Mucosa of stomach (tissue), 1 donor: ENCODE results near the gene STON2.
"Not testable (repeated sequence)": the region's sequence is repeated elsewhere in the genome, so short reads cannot be mapped to it uniquely, and the experiment has no call there.

Experiments used
- H3K27me3 ChIP-seq: one replicate; pipeline ENCODE4 v1.7.0; 2013; ENCODE audit warnings: mild to moderate bottlenecking, low read length; ENCODE audit not compliant: control insufficient read depth, insufficient read depth
- H3K36me3 ChIP-seq: one replicate; pipeline ENCODE4 v1.7.0; 2013; ENCODE audit warnings: low read length; ENCODE audit not compliant: control insufficient read depth, insufficient read depth
- H3K4me1 ChIP-seq: one replicate; pipeline ENCODE4 v1.7.0; 2013; ENCODE audit warnings: mild to moderate bottlenecking, low read length; ENCODE audit not compliant: control insufficient read depth, insufficient read depth
- H3K4me3 ChIP-seq: one replicate; pipeline ENCODE4 v1.7.0; 2013; ENCODE audit warnings: low read length
- H3K9ac ChIP-seq: one replicate; pipeline ENCODE4 v1.7.0; 2013; ENCODE audit warnings: mild to moderate bottlenecking, low read length, moderate library complexity
- H3K9me3 ChIP-seq: one replicate; pipeline ENCODE4 v1.7.0; 2013; ENCODE audit warnings: mild to moderate bottlenecking, low read length, moderate library complexity; ENCODE audit not compliant: control insufficient read depth
- donor health status: Pancreatic carcinoma.

Gene STON2

DNA sequence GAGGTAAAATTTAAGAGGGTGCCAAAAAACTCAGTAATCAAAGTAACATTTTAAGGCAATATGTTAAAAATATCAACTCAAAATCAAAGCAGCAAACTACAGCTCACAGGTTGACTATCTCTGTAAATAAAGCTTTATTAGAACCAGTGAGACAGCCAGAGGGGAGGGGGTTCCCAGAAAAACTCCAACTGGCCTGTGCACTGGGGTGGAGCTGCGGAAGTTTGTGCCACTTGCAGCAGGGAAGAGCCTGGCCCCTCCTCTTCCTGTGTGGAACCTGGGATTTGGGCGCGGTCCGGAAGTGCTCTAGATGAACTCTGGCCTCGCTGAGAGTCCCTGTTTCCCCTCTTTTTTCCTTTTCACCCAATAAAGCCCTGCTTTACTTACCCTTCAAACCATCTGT, 8.1 kb downstream of the STON2 start:
- H3K4me3 ChIP-seq: no peak overlapping the region
- no peaks in the 10 kb centered on the region for H3K36me3 ChIP-seq
- H3K27me3 ChIP-seq: no peaks in the 10 kb centered on the region
- H3K9me3 ChIP-seq: no peaks in the 10 kb centered on the region
- H3K4me1 ChIP-seq: no peaks in the 10 kb centered on the region
- no peak overlapping the region for H3K9ac ChIP-seq

GRCh38 chr14:81390696-81391095, 9.4 kb downstream of the STON2 start:
- H3K4me3 ChIP-seq: no peak overlapping the region
- no peaks in the 10 kb centered on the region for H3K36me3 ChIP-seq
- H3K9ac ChIP-seq: no peak overlapping the region
- H3K4me1 ChIP-seq: no peaks in the 10 kb centered on the region
- H3K27me3 ChIP-seq: no peaks in the 10 kb centered on the region
- H3K9me3 ChIP-seq: no peaks in the 10 kb centered on the region

- Histone ChIP-seq H3K4me3 (no peak overlapping the region), H3K27me3 (no peaks in the 10 kb centered on the region), H3K9me3 (no peaks in the 10 kb centered on the region), H3K9ac (no peak overlapping the region), H3K4me1 (no peaks in the 10 kb centered on the region), H3K36me3 (no peaks in the 10 kb centered on the region)
These were observed 11.8 kb downstream of the STON2 start for GRCh38 chr14:81388336-81388735.

- H3K4me1 ChIP-seq: no peaks in the 10 kb centered on the region
- H3K9me3 ChIP-seq: no peaks in the 10 kb centered on the region
- no peak overlapping the region for H3K9ac ChIP-seq
- H3K36me3 ChIP-seq: no peaks in the 10 kb centered on the region
- H3K4me3 ChIP-seq: no peak overlapping the region
- H3K27me3 ChIP-seq: no peaks in the 10 kb centered on the region
These were observed 13.8 kb downstream of the STON2 start for GRCh38 chr14:81386290-81386745.

GRCh38 chr14:81385886-81386285, 14.2 kb downstream of the STON2 start:
- H3K9ac ChIP-seq: no peak overlapping the region
- H3K4me1 ChIP-seq: no peaks in the 10 kb centered on the region
- H3K4me3 ChIP-seq: no peak overlapping the region
- H3K27me3 ChIP-seq: no peaks in the 10 kb centered on the region
- no peaks in the 10 kb centered on the region for H3K36me3 ChIP-seq
- H3K9me3 ChIP-seq: no peaks in the 10 kb centered on the region

GRCh38 chr14:81385419-81385818, 14.7 kb downstream of the STON2 start:
- H3K9ac ChIP-seq: no peak overlapping the region
- H3K4me1 ChIP-seq: no peaks in the 10 kb centered on the region
- H3K36me3 ChIP-seq: no peaks in the 10 kb centered on the region
- no peak overlapping the region for H3K4me3 ChIP-seq
- no peaks in the 10 kb centered on the region for H3K27me3 ChIP-seq
- no peaks in the 10 kb centered on the region for H3K9me3 ChIP-seq

DNA sequence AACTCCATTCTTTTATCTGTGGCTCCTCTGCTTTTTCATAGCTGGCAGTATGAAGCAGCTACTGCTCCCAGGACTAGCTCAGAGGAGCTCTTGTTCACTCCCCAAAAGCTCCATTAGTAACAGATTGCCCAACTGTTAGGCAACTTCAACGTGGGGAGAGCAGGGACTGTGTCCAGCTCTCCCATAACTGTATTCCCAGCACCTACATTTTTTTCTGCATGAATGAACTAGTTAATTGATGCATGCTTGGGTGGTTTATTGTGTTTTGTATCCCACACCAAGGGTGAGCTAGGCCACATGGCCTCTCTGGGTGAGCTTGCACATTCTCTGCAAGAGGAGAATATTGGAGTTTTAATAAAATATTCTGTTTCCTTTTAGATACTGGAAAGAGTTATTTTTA, 15.2 kb downstream of the STON2 start:
- no peaks in the 10 kb centered on the region for H3K4me1 ChIP-seq
- no peak overlapping the region for H3K9ac ChIP-seq
- H3K9me3 ChIP-seq: no peaks in the 10 kb centered on the region
- H3K4me3 ChIP-seq: no peak overlapping the region
- H3K27me3 ChIP-seq: no peaks in the 10 kb centered on the region
- no peaks in the 10 kb centered on the region for H3K36me3 ChIP-seq

- Histone ChIP-seq H3K36me3 (no peaks in the 10 kb centered on the region), H3K9ac (no peak overlapping the region), H3K4me3 (no peak overlapping the region)
These were observed 17.5 kb downstream of the STON2 start for GRCh38 chr14:81382517-81383225.

DNA sequence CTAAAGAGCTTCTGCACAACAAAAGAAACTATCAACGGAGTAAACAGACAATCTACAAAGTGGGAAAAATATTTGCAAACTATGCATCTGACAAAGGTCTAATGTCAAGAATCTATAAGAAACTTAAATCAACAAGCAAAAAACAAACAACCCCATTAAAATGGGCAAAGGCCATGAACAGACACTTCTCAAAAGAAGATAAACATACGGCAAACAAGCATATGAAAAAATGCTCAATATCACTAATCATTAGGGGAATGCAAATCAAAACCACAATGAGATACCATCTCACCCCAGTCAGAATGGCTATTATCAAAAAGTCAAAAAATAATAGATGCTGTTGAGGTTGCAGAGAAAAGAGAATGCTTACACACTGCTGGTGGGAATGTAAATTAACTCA, 20.1 kb downstream of the STON2 start:
- not testable (repeated sequence) for H3K9ac ChIP-seq, H3K4me1 ChIP-seq, H3K36me3 ChIP-seq

More at GRCh38 chr14:81382517-81383225, 17.5 kb downstream of the STON2 start:
- Histone ChIP-seq H3K4me1 (no peaks in the 10 kb centered on the region), H3K9me3 (no peaks in the 10 kb centered on the region), H3K27me3 (no peaks in the 10 kb centered on the region)

GRCh38 chr14:81371802-81372201, 28.3 kb downstream of the STON2 start:
- H3K9me3 ChIP-seq: no peaks in the 10 kb centered on the region

More for the DNA sequence above, 20.1 kb downstream of the STON2 start:
- not testable (repeated sequence) for H3K4me3 ChIP-seq, H3K27me3 ChIP-seq, H3K9me3 ChIP-seq

DNA sequence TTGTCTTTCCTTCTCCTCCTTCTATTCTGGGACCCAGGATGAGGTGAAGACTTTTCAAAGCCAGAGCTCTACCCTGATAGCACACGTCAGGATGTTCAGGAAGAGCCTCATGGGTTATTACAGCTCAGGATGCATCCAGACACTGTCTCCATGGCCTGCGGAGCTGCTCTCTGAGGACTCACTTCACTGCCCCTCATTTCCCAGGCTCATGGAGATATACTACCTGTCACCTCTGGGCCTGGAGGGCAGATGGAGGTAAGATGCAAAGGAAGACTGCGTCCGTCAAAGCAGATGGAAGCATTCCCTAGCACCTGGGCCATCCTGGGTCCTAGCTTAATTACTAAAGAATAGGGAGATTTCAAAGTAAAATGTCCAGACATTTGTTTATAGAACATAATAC, 32.6 kb downstream of the STON2 start:
- Histone ChIP-seq H3K27me3 (no peaks in the 10 kb centered on the region), H3K9ac (no peak overlapping the region), H3K4me1 (peaks cover 6% of the 10 kb centered on the region), H3K36me3 (no peaks in the 10 kb centered on the region), H3K9me3 (no peaks in the 10 kb centered on the region), H3K4me3 (no peak overlapping the region)

More at GRCh38 chr14:81371802-81372201, 28.3 kb downstream of the STON2 start:
- no peaks in the 10 kb centered on the region for H3K36me3 ChIP-seq
- no peaks in the 10 kb centered on the region for H3K27me3 ChIP-seq
- H3K9ac ChIP-seq: no peak overlapping the region
- H3K4me1 ChIP-seq: no peaks in the 10 kb centered on the region
- no peak overlapping the region for H3K4me3 ChIP-seq

DNA sequence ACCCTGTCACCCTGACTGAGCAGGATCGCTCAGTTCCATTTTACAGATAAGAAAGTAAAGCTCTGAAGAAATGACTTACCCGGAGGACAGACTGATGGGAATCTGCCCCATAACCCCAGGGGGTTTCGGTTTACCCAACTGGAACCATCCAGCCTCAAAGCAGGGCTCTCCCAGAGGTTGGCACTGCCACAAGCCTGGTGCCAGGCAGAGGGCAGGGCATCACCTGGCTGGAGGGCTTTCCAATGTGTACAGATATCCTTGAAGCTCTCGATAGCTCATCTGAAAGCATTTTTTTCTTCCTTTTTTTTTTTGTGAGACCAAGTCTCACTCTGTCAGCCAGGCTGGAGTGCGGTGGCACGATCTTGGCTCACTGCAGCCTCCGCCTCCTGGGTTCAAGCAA, 33.2 kb downstream of the STON2 start:
- no peaks in the 10 kb centered on the region for H3K36me3 ChIP-seq
- H3K9ac ChIP-seq: no peak overlapping the region
- H3K27me3 ChIP-seq: no peaks in the 10 kb centered on the region
- peaks cover 6% of the 10 kb centered on the region for H3K4me1 ChIP-seq
- no peaks in the 10 kb centered on the region for H3K9me3 ChIP-seq
- no peak overlapping the region for H3K4me3 ChIP-seq

DNA sequence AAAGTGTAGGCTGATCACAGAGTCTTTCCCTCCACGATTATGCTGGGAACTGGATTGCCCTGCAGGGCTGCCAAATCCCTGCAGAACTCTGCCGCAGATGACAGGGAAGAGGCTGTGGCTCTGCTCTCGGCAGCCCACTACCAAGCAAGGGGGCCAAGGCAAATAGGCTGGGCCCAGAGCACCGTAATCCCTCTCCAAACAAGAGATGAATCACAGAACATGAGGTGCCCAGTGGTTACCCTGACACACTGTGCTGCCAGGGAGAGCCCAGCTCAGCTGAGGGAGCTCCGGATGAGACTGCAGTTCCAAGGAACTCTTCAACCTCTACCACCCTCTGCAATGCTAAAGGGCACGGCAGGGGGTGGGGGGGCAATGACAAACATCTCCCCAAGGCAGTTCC, 33.9 kb downstream of the STON2 start:
- Histone ChIP-seq H3K9me3 (no peaks in the 10 kb centered on the region), H3K4me1 (peaks cover 6% of the 10 kb centered on the region), H3K27me3 (no peaks in the 10 kb centered on the region), H3K36me3 (no peaks in the 10 kb centered on the region), H3K4me3 (no peak overlapping the region), H3K9ac (no peak overlapping the region)
